ENCODE data around the gene TCP11.

The TCP11 gene

GRCh38 chr6:35161776-35162607 is 20.9 kb upstream of the TCP11 start:
- in situ Hi-C loops (cut with MboI; ENCODE audit: low pct_unique_long_range_greater_than_20kb, low sequenced_read_pairs, unreplicated experiment), result no loop called here
- no peak for TF ChIP-seq CTCF (IDR thresholded peaks at IDR 0.05; ENCODE audit: extremely low read depth, insufficient read depth, missing control alignments)

GRCh38 chr6:35161266-35161665 is 20.1 kb upstream of the TCP11 start:
- in situ Hi-C loops (cut with MboI; ENCODE audit: low pct_unique_long_range_greater_than_20kb, low sequenced_read_pairs, unreplicated experiment), result no loop called here
- no peak for TF ChIP-seq CTCF (IDR thresholded peaks at IDR 0.05; ENCODE audit: extremely low read depth, insufficient read depth, missing control alignments)
- no peak for DNase-seq (ENCODE audit: low spot score)

More at GRCh38 chr6:35161776-35162607, 20.9 kb upstream of the TCP11 start:
- DNase-seq (ENCODE audit: low spot score), result no peak

GRCh38 chr6:35160642-35161041 is 19.5 kb upstream of the TCP11 start:
- DNase-seq (ENCODE audit: low spot score), result no peak
- in situ Hi-C loops (cut with MboI; ENCODE audit: low pct_unique_long_range_greater_than_20kb, low sequenced_read_pairs, unreplicated experiment), result no loop called here
- TF ChIP-seq CTCF (IDR thresholded peaks at IDR 0.05; ENCODE audit: extremely low read depth, insufficient read depth, missing control alignments), result no peak

GRCh38 chr6:35158520-35158919 is 17.4 kb upstream of the TCP11 start:
- no peak for TF ChIP-seq CTCF (IDR thresholded peaks at IDR 0.05; ENCODE audit: extremely low read depth, insufficient read depth, missing control alignments)
- in situ Hi-C loops (cut with MboI; ENCODE audit: low pct_unique_long_range_greater_than_20kb, low sequenced_read_pairs, unreplicated experiment), result no loop called here

GRCh38 chr6:35154947-35155346 is 13.8 kb upstream of the TCP11 start:
- DNase-seq (ENCODE audit: low spot score), result no peak
- no peak for TF ChIP-seq CTCF (IDR thresholded peaks at IDR 0.05; ENCODE audit: extremely low read depth, insufficient read depth, missing control alignments)
- in situ Hi-C loops (cut with MboI; ENCODE audit: low pct_unique_long_range_greater_than_20kb, low sequenced_read_pairs, unreplicated experiment), result no loop called here

More at GRCh38 chr6:35158520-35158919, 17.4 kb upstream of the TCP11 start:
- no peak for DNase-seq (ENCODE audit: low spot score)

GRCh38 chr6:35154262-35154661 is 13.1 kb upstream of the TCP11 start:
- in situ Hi-C loops (cut with MboI; ENCODE audit: low pct_unique_long_range_greater_than_20kb, low sequenced_read_pairs, unreplicated experiment), result no loop called here
- DNase-seq (ENCODE audit: low spot score), result no peak
- no peak for TF ChIP-seq CTCF (IDR thresholded peaks at IDR 0.05; ENCODE audit: extremely low read depth, insufficient read depth, missing control alignments)
